Muscle layer of duodenum (tissue), 2 donors: ENCODE measurements around the gene FKBP8.

Source experiments
- H3K27ac ChIP-seq: one replicate; pipeline ENCODE4 v1.7.0; 2013; ENCODE audit warnings: mild to moderate bottlenecking, low read length
- H3K27me3 ChIP-seq: one replicate; pipeline ENCODE4 v1.7.0; 2013; ENCODE audit warnings: low read depth, mild to moderate bottlenecking, control low read depth, low read length
- H3K36me3 ChIP-seq, 2 donors: one replicate each; pipeline ENCODE4 v1.7.0; 2013; ENCODE audit warnings: low read length in 2 of 2, control low read depth in 1 of 2, mild to moderate bottlenecking in 1 of 2; ENCODE audit not compliant: insufficient read depth in 2 of 2, control insufficient read depth in 1 of 2
- H3K4me1 ChIP-seq, 2 donors: one replicate each; pipeline ENCODE4 v1.7.0; 2013; ENCODE audit warnings: low read length in 2 of 2, mild to moderate bottlenecking in 2 of 2, control low read depth in 1 of 2, moderate library complexity in 1 of 2; ENCODE audit not compliant: insufficient read depth in 2 of 2, control insufficient read depth in 1 of 2
- H3K4me3 ChIP-seq, 2 donors: one replicate each; pipeline ENCODE4 v1.7.0; 2013; ENCODE audit warnings: low read length in 2 of 2, low read depth in 1 of 2, mild to moderate bottlenecking in 1 of 2
- H3K9me3 ChIP-seq, 2 donors: one replicate each; pipeline ENCODE4 v1.7.0; 2013; ENCODE audit warnings: low read length in 2 of 2, control low read depth in 1 of 2, mild to moderate bottlenecking in 1 of 2; ENCODE audit not compliant: control insufficient read depth in 1 of 2
- donor health status: healthy.

Gene FKBP8

GRCh38 chr19:18506101-18506930 is 37.1 kb downstream of the FKBP8 start:
- H3K27me3 ChIP-seq, result no peaks in the 10 kb centered on the region
- peaks cover 51 to 77% of the 10 kb centered on the region in 2 donors for H3K4me1 ChIP-seq
- H3K36me3 ChIP-seq, result no peaks in the 10 kb centered on the region
- no peak overlapping the region for H3K4me3 ChIP-seq
- H3K9me3 ChIP-seq, result no peaks in the 10 kb centered on the region
- no peak overlapping the region for H3K27ac ChIP-seq

DNA sequence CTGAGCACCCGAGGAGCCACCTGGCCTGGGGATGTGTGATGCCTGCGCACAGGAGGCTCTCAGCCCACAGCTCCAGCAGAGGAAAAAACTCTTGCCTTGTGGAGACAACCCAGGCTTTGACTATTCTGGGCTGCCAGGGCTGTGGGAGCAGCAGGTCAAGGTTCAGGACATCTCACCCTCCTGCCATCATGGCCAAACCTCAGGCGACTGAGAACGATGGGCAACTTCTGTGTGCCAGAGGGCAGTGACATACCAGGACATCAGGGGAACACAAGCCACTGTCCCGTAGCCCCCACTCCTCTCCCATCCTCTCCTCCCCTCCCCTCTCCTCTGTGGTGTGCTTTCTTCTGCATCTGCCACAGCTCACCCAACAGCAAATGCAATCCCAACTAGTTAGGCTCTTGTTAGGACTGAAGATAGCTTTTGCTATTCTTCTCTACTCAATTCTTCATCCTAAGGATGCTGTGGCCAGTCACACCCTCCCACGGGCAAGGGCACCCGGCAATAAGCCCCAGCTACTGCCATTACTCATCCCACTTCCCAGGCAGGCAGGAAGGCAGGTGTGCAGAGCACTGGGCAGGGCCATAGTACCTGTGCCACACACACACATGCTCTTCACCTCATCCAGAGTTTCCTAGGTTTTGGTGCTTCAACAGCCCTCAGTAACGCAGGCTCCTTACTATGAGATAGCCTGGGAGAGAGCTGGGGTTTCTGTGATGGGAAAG is 38.3 kb downstream of the FKBP8 start:
- Histone ChIP-seq H3K36me3 (no peaks in the 10 kb centered on the region), H3K4me1 (peaks cover 60 to 90% of the 10 kb centered on the region in 2 donors), H3K9me3 (no peaks in the 10 kb centered on the region), H3K4me3 (no peak overlapping the region), H3K27me3 (no peaks in the 10 kb centered on the region), H3K27ac (peak overlapping the region; percentile 73)

GRCh38 chr19:18503971-18504885 is 39.1 kb downstream of the FKBP8 start:
- Histone ChIP-seq H3K27ac (peak overlapping the region; percentile 73), H3K27me3 (no peaks in the 10 kb centered on the region), H3K9me3 (no peaks in the 10 kb centered on the region), H3K36me3 (no peaks in the 10 kb centered on the region), H3K4me3 (no peak overlapping the region), H3K4me1 (peaks cover 62 to 92% of the 10 kb centered on the region in 2 donors)

DNA sequence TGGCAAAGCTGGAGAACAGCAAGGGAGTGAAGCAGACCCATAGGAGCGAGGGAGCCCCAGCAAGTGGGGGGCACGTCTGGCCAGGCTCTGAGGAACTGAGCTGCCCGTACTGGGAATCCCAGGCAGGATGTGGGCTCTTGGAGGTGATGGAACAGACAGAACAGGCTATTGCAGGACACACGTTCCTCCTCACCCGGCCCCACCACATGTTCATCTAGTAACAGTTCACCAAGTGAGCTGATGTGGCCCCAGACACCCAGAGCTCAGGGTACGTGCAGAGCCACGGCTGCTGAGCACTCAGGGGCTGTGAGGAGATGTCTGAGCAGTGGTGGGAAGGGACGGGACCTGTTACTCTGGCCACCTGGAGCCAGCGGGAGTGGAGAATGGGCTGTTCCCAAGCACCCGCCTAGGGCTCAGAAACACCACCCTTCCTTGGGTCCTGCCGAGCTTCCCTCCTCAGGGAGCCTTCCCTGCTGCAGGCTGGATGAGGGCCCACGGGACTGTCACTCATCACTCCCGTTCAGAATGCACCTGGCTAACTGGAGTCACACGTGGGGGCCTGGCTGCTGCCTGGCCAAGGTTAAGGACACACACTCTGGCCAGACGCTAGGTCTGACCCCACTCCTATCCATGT is 39.9 kb downstream of the FKBP8 start:
- peaks cover 65 to 92% of the 10 kb centered on the region in 2 donors for H3K4me1 ChIP-seq
- H3K36me3 ChIP-seq, result no peaks in the 10 kb centered on the region
- H3K27ac ChIP-seq, result no peak overlapping the region
- no peak overlapping the region for H3K4me3 ChIP-seq
- no peaks in the 10 kb centered on the region for H3K9me3 ChIP-seq
- H3K27me3 ChIP-seq, result no peaks in the 10 kb centered on the region

- Histone ChIP-seq H3K9me3 (no peaks in the 10 kb centered on the region), H3K4me1 (peaks cover 63 to 85% of the 10 kb centered on the region in 2 donors), H3K27me3 (no peaks in the 10 kb centered on the region), H3K27ac (no peak overlapping the region), H3K4me3 (no peak overlapping the region), H3K36me3 (no peaks in the 10 kb centered on the region)
Measured at GRCh38 chr19:18502638-18503294, 40.6 kb downstream of the FKBP8 start.

- Histone ChIP-seq H3K4me1 (peaks cover 58 to 80% of the 10 kb centered on the region in 2 donors), H3K27me3 (no peaks in the 10 kb centered on the region), H3K9me3 (no peaks in the 10 kb centered on the region), H3K4me3 (no peak overlapping the region), H3K27ac (no peak overlapping the region), H3K36me3 (no peaks in the 10 kb centered on the region)
Measured at GRCh38 chr19:18502246-18502637, 41.1 kb downstream of the FKBP8 start.

- H3K27me3 ChIP-seq, result no peaks in the 10 kb centered on the region
- peaks cover 54 to 79% of the 10 kb centered on the region in 2 donors for H3K4me1 ChIP-seq
- no peak overlapping the region for H3K4me3 ChIP-seq
- no peak overlapping the region for H3K27ac ChIP-seq
- no peaks in the 10 kb centered on the region for H3K9me3 ChIP-seq
- no peaks in the 10 kb centered on the region for H3K36me3 ChIP-seq
Measured at GRCh38 chr19:18501832-18502231, 41.5 kb downstream of the FKBP8 start.

DNA sequence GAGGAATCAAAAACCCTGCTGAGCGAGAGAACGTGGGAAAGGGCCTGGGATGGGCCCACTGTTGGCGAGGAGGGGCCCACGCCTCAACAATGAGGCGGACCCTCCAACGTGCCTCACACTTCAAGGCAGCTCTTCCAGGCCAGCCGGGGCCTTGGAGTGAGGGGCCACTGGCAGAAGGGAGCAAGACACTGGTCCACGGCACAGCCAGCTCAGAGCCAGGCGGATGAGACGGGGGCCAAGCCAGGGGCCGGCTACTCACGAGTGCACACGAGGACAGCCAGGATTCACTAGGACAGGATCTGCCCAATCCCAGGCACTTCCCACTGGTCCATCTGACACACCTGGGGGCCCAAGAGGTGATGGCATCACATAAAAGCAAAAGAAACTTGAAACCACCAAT is 42.0 kb downstream of the FKBP8 start:
- H3K9me3 ChIP-seq, result no peaks in the 10 kb centered on the region
- H3K4me3 ChIP-seq, result no peak overlapping the region
- no peak overlapping the region for H3K27ac ChIP-seq
- H3K4me1 ChIP-seq, result peaks cover 50 to 79% of the 10 kb centered on the region in 2 donors
- no peaks in the 10 kb centered on the region for H3K27me3 ChIP-seq
- H3K36me3 ChIP-seq, result no peaks in the 10 kb centered on the region

DNA sequence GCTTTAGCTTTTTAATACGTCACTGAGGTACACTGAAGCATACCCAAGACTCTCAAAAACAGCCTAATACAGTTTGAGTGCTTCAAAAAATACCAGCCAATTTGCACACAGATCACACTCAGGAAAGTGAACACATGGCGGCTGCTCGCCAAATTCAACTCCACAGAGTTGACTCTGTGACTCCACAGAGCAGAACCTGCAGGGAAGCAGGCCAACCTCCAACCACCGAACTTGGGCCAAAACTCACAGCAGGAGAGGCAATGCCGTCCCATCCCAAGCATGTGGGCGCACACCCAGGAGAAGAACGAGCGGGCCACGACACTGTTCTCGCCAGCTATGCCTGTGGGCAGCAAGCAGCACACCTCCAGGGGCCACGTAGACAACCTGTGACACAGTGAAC is 42.6 kb downstream of the FKBP8 start:
- Histone ChIP-seq H3K9me3 (no peaks in the 10 kb centered on the region), H3K4me1 (peaks cover 50 to 79% of the 10 kb centered on the region in 2 donors), H3K27me3 (no peaks in the 10 kb centered on the region), H3K27ac (no peak overlapping the region), H3K36me3 (no peaks in the 10 kb centered on the region), H3K4me3 (no peak overlapping the region)

DNA sequence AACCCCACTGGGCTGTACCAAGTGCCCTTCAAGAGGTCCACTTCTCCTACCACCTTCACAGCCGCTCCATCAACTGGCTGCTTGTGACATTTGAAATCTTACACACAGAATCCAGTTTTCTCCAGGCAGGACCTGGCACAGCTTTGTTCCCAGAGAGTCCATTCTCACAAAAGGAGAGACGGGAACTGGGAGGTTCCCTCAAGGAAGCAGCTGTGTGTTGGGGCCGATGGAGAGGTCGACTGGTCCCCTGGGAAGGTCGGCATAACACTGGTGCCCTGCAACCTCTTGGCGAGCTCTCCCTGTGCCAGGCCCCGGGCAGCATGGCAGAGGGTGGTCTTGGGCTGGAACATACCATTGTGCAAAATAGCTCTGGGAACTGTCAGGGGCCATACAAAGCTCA is 43.0 kb downstream of the FKBP8 start:
- no peak overlapping the region for H3K4me3 ChIP-seq
- no peaks in the 10 kb centered on the region for H3K9me3 ChIP-seq
- no peaks in the 10 kb centered on the region for H3K36me3 ChIP-seq
- peaks cover 46 to 79% of the 10 kb centered on the region in 2 donors for H3K4me1 ChIP-seq
- no peak overlapping the region for H3K27ac ChIP-seq
- no peaks in the 10 kb centered on the region for H3K27me3 ChIP-seq
